HG03175 (cell line): ENCODE data around the gene CEP350.
A peak's percentile ranks its signal among the peaks of the same experiment; 100 is the strongest.
"Not testable (repeated sequence)": the region's sequence is repeated elsewhere in the genome, so short reads cannot be mapped to it uniquely, and the experiment has no call there.

Experiments
- ATAC-seq: cut with Tn5 transposase; IDR thresholded peaks from one replicate; pipeline ENCODE4 v1.9.1; 2021; ENCODE audit warnings: mild to moderate bottlenecking, moderate library complexity; ENCODE audit not compliant: unreplicated experiment

CEP350 gene

GRCh38 chr1:179941454-179941853 lies 13.2 kb upstream of the CEP350 start:
- ATAC-seq = no peak

GRCh38 chr1:179950651-179951050 lies 4.0 kb upstream of the CEP350 start:
- ATAC-seq = no peak

- ATAC-seq = no peak
Observed at GRCh38 chr1:179951383-179952144, 3.0 kb upstream of the CEP350 start.

- ATAC-seq = no peak
Observed at GRCh38 chr1:179952186-179952585, 2.4 kb upstream of the CEP350 start.

- peak; percentile 31 for ATAC-seq
Observed at GRCh38 chr1:179953974-179954492, 577 bp upstream of the CEP350 start.

- peak; percentile 1 for ATAC-seq
Observed at GRCh38 chr1:179955287-179955680, 674 bp downstream of the CEP350 start.

GRCh38 chr1:179955731-179956130 lies 1.1 kb downstream of the CEP350 start:
- ATAC-seq = no peak

- no peak for ATAC-seq
Observed at GRCh38 chr1:179958359-179958758, 3.7 kb downstream of the CEP350 start.

GRCh38 chr1:179962168-179962567 lies 7.6 kb downstream of the CEP350 start:
- ATAC-seq = not testable (repeated sequence)

- ATAC-seq = no peak
Observed at GRCh38 chr1:179966551-179966950, 11.9 kb downstream of the CEP350 start.

- no peak for ATAC-seq
Observed at GRCh38 chr1:179968284-179968993, 13.8 kb downstream of the CEP350 start.

- ATAC-seq = no peak
Observed at GRCh38 chr1:179968994-179969919, 14.6 kb downstream of the CEP350 start.

GRCh38 chr1:179969962-179970361 lies 15.4 kb downstream of the CEP350 start:
- ATAC-seq = no peak

- ATAC-seq = no peak
Observed at GRCh38 chr1:179971563-179972496, 17.2 kb downstream of the CEP350 start.

GRCh38 chr1:179973198-179974110 lies 18.8 kb downstream of the CEP350 start:
- no peak for ATAC-seq

- no peak for ATAC-seq
Observed at GRCh38 chr1:179976970-179977651, 22.5 kb downstream of the CEP350 start.

GRCh38 chr1:179978199-179979079 lies 23.8 kb downstream of the CEP350 start:
- no peak for ATAC-seq
